Tibial nerve (tissue), 4 donors: ENCODE results near the gene REG1A. TPM values are rescaled to one million over a fixed set of nuclear protein-coding genes. Genes with fewer than 3 reads are reported as not detected.

Experiments used
- DNase-seq, 2 donors: peaks; one replicate each; pipeline ENCODE4 v3.0.0-alpha.2; 2019; ENCODE audit warnings: low spot score in 2 of 2
- H3K27ac ChIP-seq, 4 donors: fragments of 200-600 bp; sonication (generic) in 3 of 4; one replicate each; pipeline ENCODE4 v1.5.1; 2017 to 2019; ENCODE audit warnings: mild to moderate bottlenecking in 1 of 4
- H3K27me3 ChIP-seq, 2 donors: fragments of 200-600 bp; sonication (generic) in 1 of 2; one replicate each; pipeline versions ENCODE4 v1.5.1 to v1.6.0; 2017 to 2019
- H3K36me3 ChIP-seq, 3 donors: fragments of 200-600 bp; sonication (generic); one replicate each; pipeline ENCODE4 v1.5.1; 2018 to 2019
- H3K4me1 ChIP-seq, 4 donors: fragments of 200-600 bp; sonication (generic) in 3 of 4; one replicate each; pipeline ENCODE4 v1.5.1; 2017 to 2019
- H3K4me3 ChIP-seq, 4 donors: fragments of 200-600 bp; sonication (generic) in 3 of 4; one replicate each; pipeline ENCODE4 v1.5.1; 2017 to 2019; ENCODE audit warnings: mild to moderate bottlenecking in 1 of 4, moderate library complexity in 1 of 4
- H3K9me3 ChIP-seq, 4 donors: fragments of 200-600 bp; sonication (generic) in 3 of 4; one replicate each; pipeline ENCODE4 v1.5.1; 2017 to 2019
- EP300 ChIP-seq, 2 donors: sonication (generic); formaldehyde crosslinking; IDR thresholded peaks; one replicate each; pipeline ENCODE4 v1.6.1; 2017; ENCODE audit warnings: antibody characterized with exemption in 2 of 2, mild to moderate bottlenecking in 1 of 2
- POLR2A ChIP-seq, 2 donors: fragments of 450-650 bp; IDR thresholded peaks; one replicate each; pipeline ENCODE4 v1.6.1; 2017; ENCODE audit warnings: antibody characterized with exemption in 2 of 2, mild to moderate bottlenecking in 2 of 2, moderate library complexity in 2 of 2
- WGBS, 2 donors: methylation state at CpG; one replicate each; pipeline ENCODE4 v1.1.5; 2018; 5-methylcytosine and 5-hydroxymethylcytosine counted together
- total RNA-seq, 4 donors: library from RNA; depleted of rRNA; stranded (reverse); fragments of >200 nt; gene quantifications; one replicate each; pipeline ENCODE4 v1.1.0, GENCODE V29; 2016
- TF ChIP-seq, protein P1 (sequence below), 5 experiments: fragments of 200-600 bp in 3 of 5; fragments of 450-650 bp in 2 of 5; sonication (generic) in 3 of 5; IDR thresholded peaks; one replicate each; pipeline ENCODE4 v1.5.1; 2016 to 2019; ENCODE audit warnings: antibody characterized with exemption in 5 of 5, mild to moderate bottlenecking in 3 of 5, moderate library complexity in 2 of 5

REG1A gene
- total RNA-seq, 4 donors from 2014 or later: 3.8 to 30.9 (median 9.2) TPM

DNA sequence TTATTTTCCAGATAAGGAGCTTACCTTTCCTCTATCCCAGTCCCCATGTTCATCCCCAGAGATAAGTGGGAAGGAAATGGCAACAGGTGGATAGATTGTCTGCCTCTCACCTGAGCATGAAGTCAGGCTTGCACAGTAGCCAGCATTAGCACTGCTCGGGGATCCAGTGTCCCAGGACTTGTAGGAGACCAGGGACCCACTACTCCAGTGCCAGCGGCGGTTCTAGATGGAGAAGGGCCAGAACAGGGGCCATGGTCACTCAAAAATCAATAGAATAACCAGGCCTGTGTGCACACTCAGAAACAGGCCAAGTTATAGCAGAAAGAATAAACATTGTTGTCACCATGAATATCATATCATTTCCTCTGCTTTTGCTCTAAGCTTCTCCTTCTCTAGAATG lies 34.9 kb upstream of the REG1A start:
- WGBS, 2 donors: 71 to 73% methylated on average over 3 of the region's 3 CpGs
- H3K9me3 ChIP-seq: peaks cover 0 to 2% (median 0%) of the 10 kb centered on the region in 4 donors
- DNase-seq: no peak
- H3K36me3 ChIP-seq: no peaks in the 10 kb centered on the region
- TF ChIP-seq POLR2A (IDR thresholded peaks at IDR 0.05): no peak
- TF ChIP-seq, protein P1, sequence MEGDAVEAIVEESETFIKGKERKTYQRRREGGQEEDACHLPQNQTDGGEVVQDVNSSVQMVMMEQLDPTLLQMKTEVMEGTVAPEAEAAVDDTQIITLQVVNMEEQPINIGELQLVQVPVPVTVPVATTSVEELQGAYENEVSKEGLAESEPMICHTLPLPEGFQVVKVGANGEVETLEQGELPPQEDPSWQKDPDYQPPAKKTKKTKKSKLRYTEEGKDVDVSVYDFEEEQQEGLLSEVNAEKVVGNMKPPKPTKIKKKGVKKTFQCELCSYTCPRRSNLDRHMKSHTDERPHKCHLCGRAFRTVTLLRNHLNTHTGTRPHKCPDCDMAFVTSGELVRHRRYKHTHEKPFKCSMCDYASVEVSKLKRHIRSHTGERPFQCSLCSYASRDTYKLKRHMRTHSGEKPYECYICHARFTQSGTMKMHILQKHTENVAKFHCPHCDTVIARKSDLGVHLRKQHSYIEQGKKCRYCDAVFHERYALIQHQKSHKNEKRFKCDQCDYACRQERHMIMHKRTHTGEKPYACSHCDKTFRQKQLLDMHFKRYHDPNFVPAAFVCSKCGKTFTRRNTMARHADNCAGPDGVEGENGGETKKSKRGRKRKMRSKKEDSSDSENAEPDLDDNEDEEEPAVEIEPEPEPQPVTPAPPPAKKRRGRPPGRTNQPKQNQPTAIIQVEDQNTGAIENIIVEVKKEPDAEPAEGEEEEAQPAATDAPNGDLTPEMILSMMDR (IDR thresholded peaks at IDR 0.05): no peak
- no peak for TF ChIP-seq EP300 (IDR thresholded peaks at IDR 0.05)
- no peak overlapping the region for H3K4me3 ChIP-seq
- H3K4me1 ChIP-seq: no peaks in the 10 kb centered on the region
- no peak overlapping the region for H3K27ac ChIP-seq
- H3K27me3 ChIP-seq: no peaks in the 10 kb centered on the region

- H3K27me3 ChIP-seq: no peaks in the 10 kb centered on the region
- TF ChIP-seq, protein P1 (IDR thresholded peaks at IDR 0.05): no peak
- TF ChIP-seq POLR2A (IDR thresholded peaks at IDR 0.05): no peak
- no peak for TF ChIP-seq EP300 (IDR thresholded peaks at IDR 0.05)
- no peak overlapping the region for H3K4me3 ChIP-seq
- no peak overlapping the region for H3K27ac ChIP-seq
- peaks cover 0 to 2% (median 0%) of the 10 kb centered on the region in 4 donors for H3K9me3 ChIP-seq
- DNase-seq: no peak
- H3K4me1 ChIP-seq: no peaks in the 10 kb centered on the region
- no peaks in the 10 kb centered on the region for H3K36me3 ChIP-seq
- 86 to 87% methylated on average over 4 of the region's 4 CpGs for WGBS, 2 donors
Observed at GRCh38 chr2:79086255-79086654, 34.0 kb upstream of the REG1A start.

- DNase-seq: no peak
- TF ChIP-seq POLR2A (IDR thresholded peaks at IDR 0.05) (no peak), EP300 (IDR thresholded peaks at IDR 0.05) (no peak)
- TF ChIP-seq, protein P1 (IDR thresholded peaks at IDR 0.05): no peak
- Histone ChIP-seq H3K4me3 (no peak within 1 kb of the TSS), H3K4me1 (no peaks in the 10 kb centered on the region), H3K9me3 (no peaks in the 10 kb centered on the region), H3K27ac (no peak within 1 kb of the TSS), H3K27me3 (no peaks in the 10 kb centered on the region), H3K36me3 (no peaks in the 10 kb centered on the region)
- 70 to 80% methylated on average over 2 of the region's 2 CpGs for WGBS, 2 donors
Observed at GRCh38 chr2:79087785-79088364, 32.4 kb upstream of the REG1A start, which contains the start of gene REG1B. Gene REG1B (minus strand): TSS chr2:79087993. CDS start chr2:79087612, 381 bp downstream.

GRCh38 chr2:79090693-79091092 lies 29.6 kb upstream of the REG1A start:
- H3K4me1 ChIP-seq: no peaks in the 10 kb centered on the region
- H3K27me3 ChIP-seq: no peaks in the 10 kb centered on the region
- no peak overlapping the region for H3K4me3 ChIP-seq
- TF ChIP-seq, protein P1 (IDR thresholded peaks at IDR 0.05): no peak
- TF ChIP-seq POLR2A (IDR thresholded peaks at IDR 0.05) (no peak), EP300 (IDR thresholded peaks at IDR 0.05) (no peak)
- no peaks in the 10 kb centered on the region for H3K36me3 ChIP-seq
- WGBS, 2 donors: 68 to 71% methylated on average over 4 of the region's 4 CpGs
- no peak overlapping the region for H3K27ac ChIP-seq
- no peak for DNase-seq
- no peaks in the 10 kb centered on the region for H3K9me3 ChIP-seq

GRCh38 chr2:79097843-79098242 lies 22.4 kb upstream of the REG1A start:
- no peak for TF ChIP-seq POLR2A (IDR thresholded peaks at IDR 0.05)
- TF ChIP-seq, protein P1 (IDR thresholded peaks at IDR 0.05): no peak
- TF ChIP-seq EP300 (IDR thresholded peaks at IDR 0.05): no peak
- H3K27me3 ChIP-seq: no peaks in the 10 kb centered on the region
- no peak overlapping the region for H3K27ac ChIP-seq
- no peak for DNase-seq
- WGBS, 2 donors: 92 to 93% methylated on average over 6 of the region's 6 CpGs
- no peaks in the 10 kb centered on the region for H3K4me1 ChIP-seq
- no peak overlapping the region for H3K4me3 ChIP-seq
- no peaks in the 10 kb centered on the region for H3K36me3 ChIP-seq
- peaks cover 0 to 10% (median 0%) of the 10 kb centered on the region in 4 donors for H3K9me3 ChIP-seq
